Breast epithelium (tissue), 4 donors: ENCODE data around the gene M1AP. TPM values are rescaled to one million over a fixed set of nuclear protein-coding genes. Genes with fewer than 3 reads are reported as not detected.
"Not testable (repeated sequence)": the region's sequence is repeated elsewhere in the genome, so short reads cannot be mapped to it uniquely, and the experiment has no call there.

Source experiments
- DNase-seq, 2 donors: peaks; one replicate each; pipeline ENCODE4 v3.0.0-alpha.2; 2019; ENCODE audit warnings: low spot score in 2 of 2
- H3K27ac ChIP-seq, 2 donors: fragments of 200-600 bp; sonication (generic) in 1 of 2; one replicate each; pipeline ENCODE4 v1.5.1; 2016 to 2019; ENCODE audit warnings: mild to moderate bottlenecking in 1 of 2
- H3K27me3 ChIP-seq, 2 donors: fragments of 200-600 bp; sonication (generic) in 1 of 2; one replicate each; pipeline versions ENCODE4 v1.5.1 to v1.6.0; 2017 to 2019; ENCODE audit warnings: control low read depth in 1 of 2, mild to moderate bottlenecking in 1 of 2
- H3K36me3 ChIP-seq: fragments of 200-600 bp; one replicate; pipeline ENCODE4 v1.5.1; 2019
- H3K4me1 ChIP-seq, 2 donors: fragments of 200-600 bp; sonication (generic); one replicate each; pipeline ENCODE4 v1.5.1; 2016 to 2019; ENCODE audit warnings: control low read depth in 1 of 2
- H3K4me3 ChIP-seq, 3 donors: fragments of 200-600 bp; sonication (generic); 1 replicate in 2 of 3; 2 replicates in 1 of 3; pipeline ENCODE4 v1.5.1; 2016 to 2019; ENCODE audit warnings: mild to moderate bottlenecking in 3 of 3, moderate library complexity in 2 of 3
- H3K9me3 ChIP-seq, 2 donors: fragments of 200-600 bp; sonication (generic) in 1 of 2; one replicate each; pipeline ENCODE4 v1.5.1; 2016 to 2019; ENCODE audit warnings: control low read depth in 1 of 2
- POLR2A ChIP-seq: fragments of 450-650 bp; IDR thresholded peaks from one replicate; pipeline ENCODE4 v1.6.1; 2016; ENCODE audit warnings: antibody characterized with exemption, mild to moderate bottlenecking, moderate library complexity
- POLR2AphosphoS5 ChIP-seq, 3 donors: sonication (generic); formaldehyde crosslinking; IDR thresholded peaks; one replicate each; pipeline ENCODE4 v1.6.1; 2017; ENCODE audit warnings: antibody characterized with exemption in 3 of 3
- intact Hi-C: fragments of 100-400 bp; cut with DNase I; formaldehyde crosslinking; loops from one replicate; pipeline ENCODE4 v1.15.1; 2023; ENCODE audit warnings: low total_unique reads
- total RNA-seq, 3 donors: library from RNA; depleted of rRNA; stranded (reverse); fragments of >200 nt; gene quantifications; one replicate each; pipeline ENCODE4 v1.1.0, GENCODE V29; 2016
- TF ChIP-seq, protein P1 (sequence below), 3 donors: fragments of 450-650 bp; IDR thresholded peaks; one replicate each; pipeline ENCODE4 v1.5.1; 2016 to 2017; ENCODE audit warnings: antibody characterized with exemption in 3 of 3, mild to moderate bottlenecking in 3 of 3, moderate library complexity in 3 of 3

The M1AP gene
- total RNA-seq, 3 donors from 2014 or later: 0.29 to 3.4 (median 0.66) TPM

DNA sequence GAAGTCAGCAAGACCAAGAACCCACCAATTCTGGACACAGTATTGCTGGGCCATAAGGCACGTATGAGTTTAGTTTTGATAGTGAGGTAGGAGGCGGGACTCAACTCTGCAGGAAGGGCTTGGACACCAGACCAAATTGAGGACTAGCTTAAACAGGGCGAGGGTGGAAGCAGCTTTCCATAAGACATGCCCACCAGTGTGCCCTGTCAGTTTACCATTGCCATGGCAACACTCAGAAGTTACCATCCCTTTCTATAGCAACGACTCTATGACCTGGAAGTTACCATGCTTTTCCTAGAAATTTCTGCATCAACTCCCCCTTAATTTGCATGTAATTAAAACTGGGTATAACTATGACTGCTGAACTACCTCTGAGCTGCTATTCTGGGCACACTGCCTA lies 2.8 kb downstream of the M1AP start:
- no peaks in the 10 kb centered on the region for H3K9me3 ChIP-seq
- no peaks in the 10 kb centered on the region for H3K4me1 ChIP-seq
- intact Hi-C loops: no loop called here
- no peak overlapping the region for H3K27ac ChIP-seq
- H3K4me3 ChIP-seq: no peak overlapping the region
- H3K27me3 ChIP-seq: peaks cover 0 to 13% of the 10 kb centered on the region in 2 donors
- H3K36me3 ChIP-seq: no peaks in the 10 kb centered on the region
- TF ChIP-seq POLR2AphosphoS5 (IDR thresholded peaks at IDR 0.05) (no peak), POLR2A (no peak)
- TF ChIP-seq, protein P1, sequence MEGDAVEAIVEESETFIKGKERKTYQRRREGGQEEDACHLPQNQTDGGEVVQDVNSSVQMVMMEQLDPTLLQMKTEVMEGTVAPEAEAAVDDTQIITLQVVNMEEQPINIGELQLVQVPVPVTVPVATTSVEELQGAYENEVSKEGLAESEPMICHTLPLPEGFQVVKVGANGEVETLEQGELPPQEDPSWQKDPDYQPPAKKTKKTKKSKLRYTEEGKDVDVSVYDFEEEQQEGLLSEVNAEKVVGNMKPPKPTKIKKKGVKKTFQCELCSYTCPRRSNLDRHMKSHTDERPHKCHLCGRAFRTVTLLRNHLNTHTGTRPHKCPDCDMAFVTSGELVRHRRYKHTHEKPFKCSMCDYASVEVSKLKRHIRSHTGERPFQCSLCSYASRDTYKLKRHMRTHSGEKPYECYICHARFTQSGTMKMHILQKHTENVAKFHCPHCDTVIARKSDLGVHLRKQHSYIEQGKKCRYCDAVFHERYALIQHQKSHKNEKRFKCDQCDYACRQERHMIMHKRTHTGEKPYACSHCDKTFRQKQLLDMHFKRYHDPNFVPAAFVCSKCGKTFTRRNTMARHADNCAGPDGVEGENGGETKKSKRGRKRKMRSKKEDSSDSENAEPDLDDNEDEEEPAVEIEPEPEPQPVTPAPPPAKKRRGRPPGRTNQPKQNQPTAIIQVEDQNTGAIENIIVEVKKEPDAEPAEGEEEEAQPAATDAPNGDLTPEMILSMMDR (IDR thresholded peaks at IDR 0.05): no peak
- no peak for DNase-seq

DNA sequence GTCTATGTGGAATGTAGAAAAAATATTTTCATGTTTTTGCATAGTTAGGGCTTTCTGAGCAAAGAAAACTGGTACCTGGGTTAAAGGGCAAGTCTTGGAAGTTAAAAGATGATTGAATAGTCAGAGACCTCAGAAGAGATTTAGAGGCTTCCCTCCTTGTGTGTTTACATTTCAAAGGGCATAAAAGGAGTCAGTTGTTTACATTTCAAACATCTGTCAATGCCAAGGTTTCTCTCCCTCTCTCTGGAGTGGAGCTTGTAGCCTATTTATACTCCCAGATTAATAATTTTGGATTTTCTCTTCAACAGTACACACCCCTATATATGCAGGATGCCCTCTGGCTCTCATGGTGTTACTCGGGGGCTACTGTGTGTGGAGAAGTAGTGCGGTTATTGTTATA lies 8.6 kb downstream of the M1AP start:
- no peaks in the 10 kb centered on the region for H3K27me3 ChIP-seq
- H3K9me3 ChIP-seq: no peaks in the 10 kb centered on the region
- no peak for DNase-seq
- no peak overlapping the region for H3K4me3 ChIP-seq
- no peak for TF ChIP-seq POLR2A
- TF ChIP-seq POLR2AphosphoS5 (IDR thresholded peaks at IDR 0.05): no peak
- TF ChIP-seq, protein P1 (IDR thresholded peaks at IDR 0.05): no peak
- H3K4me1 ChIP-seq: no peaks in the 10 kb centered on the region
- H3K27ac ChIP-seq: no peak overlapping the region
- intact Hi-C loops: no loop called here
- H3K36me3 ChIP-seq: no peaks in the 10 kb centered on the region

DNA sequence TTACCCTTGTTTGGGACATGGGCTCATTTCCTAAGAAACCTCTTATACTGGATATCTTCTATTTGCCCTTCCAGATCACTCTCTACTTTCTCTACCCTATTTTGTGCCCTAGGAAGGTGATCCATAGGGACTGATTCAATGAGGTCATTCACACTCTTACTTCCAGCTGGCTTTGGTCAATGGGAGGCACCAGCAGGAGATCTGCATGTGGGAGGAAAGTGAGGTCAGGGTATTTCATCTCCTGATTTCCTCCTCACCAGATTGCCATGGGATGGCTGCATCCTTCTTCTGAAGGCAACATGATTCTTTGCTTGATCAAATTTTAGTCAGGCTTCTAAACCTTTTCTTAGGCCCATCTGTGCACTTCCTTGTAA lies 15.2 kb downstream of the M1AP start:
- no peak for TF ChIP-seq POLR2AphosphoS5 (IDR thresholded peaks at IDR 0.05)
- TF ChIP-seq POLR2A: no peak
- TF ChIP-seq, protein P1 (IDR thresholded peaks at IDR 0.05): no peak
- no peaks in the 10 kb centered on the region for H3K36me3 ChIP-seq
- H3K4me3 ChIP-seq: no peak overlapping the region
- H3K27ac ChIP-seq: no peak overlapping the region
- H3K4me1 ChIP-seq: no peaks in the 10 kb centered on the region
- no peaks in the 10 kb centered on the region for H3K9me3 ChIP-seq
- no peaks in the 10 kb centered on the region for H3K27me3 ChIP-seq
- DNase-seq: no peak
- intact Hi-C loops: no loop called here

DNA sequence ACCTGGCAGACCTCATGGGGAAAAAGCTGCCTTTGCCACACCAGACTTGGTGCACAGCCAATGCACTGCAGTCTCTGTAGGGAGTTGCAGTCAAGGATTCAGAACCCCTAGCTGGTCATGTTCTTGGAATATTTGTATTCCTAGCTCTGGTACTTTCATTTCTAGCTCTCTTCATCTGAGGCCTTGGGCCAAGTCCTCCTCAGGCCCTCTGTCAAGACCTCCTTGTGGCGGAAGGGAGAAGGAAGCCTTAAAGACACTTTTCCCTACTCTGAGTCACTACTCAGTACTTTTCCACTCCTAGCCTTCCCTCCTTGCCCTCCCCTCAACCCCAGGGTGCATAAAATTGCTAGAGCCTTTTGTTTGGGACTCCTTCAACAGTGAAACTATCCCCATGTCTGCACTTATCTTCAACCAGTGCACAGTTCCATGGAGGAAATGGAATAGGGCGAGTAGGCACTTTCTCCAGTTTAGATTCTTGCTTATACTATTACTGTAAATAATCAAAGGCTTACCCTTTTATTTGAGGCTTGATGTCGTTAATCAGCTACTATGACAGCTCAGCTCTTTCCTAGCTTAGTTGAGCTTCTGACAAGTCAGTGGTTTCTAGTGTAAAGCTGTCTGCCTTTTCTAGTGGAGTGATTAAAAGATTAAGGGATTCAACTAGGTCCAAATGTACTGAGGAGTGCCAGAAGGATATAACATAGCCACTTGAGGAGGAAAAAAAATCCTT lies 15.8 kb downstream of the M1AP start:
- no peak for DNase-seq
- no peak overlapping the region for H3K27ac ChIP-seq
- no peak overlapping the region for H3K4me3 ChIP-seq
- intact Hi-C loops: no loop called here
- H3K4me1 ChIP-seq: no peaks in the 10 kb centered on the region
- no peaks in the 10 kb centered on the region for H3K36me3 ChIP-seq
- no peaks in the 10 kb centered on the region for H3K9me3 ChIP-seq
- no peaks in the 10 kb centered on the region for H3K27me3 ChIP-seq
- no peak for TF ChIP-seq POLR2A
- TF ChIP-seq, protein P1 (IDR thresholded peaks at IDR 0.05): no peak

DNA sequence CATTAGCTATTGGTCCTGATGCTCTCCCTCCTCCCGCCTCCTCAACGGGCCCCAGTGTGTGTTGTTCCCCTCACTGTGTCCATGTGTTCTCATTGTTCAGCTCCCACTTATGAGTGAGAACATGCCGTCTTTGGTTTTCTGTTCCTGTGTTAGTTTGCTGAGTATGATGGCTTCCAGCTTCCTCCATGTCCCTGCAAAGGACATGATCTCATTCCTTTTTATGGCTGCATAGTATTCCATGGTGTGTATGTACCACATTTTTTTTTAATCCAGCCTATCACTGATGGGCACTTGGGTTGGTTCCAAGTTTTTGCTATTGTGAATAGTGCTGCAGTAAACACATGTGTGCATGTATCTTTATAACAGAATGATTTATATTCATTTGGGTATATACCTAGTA lies 17.7 kb downstream of the M1AP start:
- DNase-seq, intact Hi-C loops, H3K27me3 ChIP-seq, H3K36me3 ChIP-seq, H3K4me1 ChIP-seq, H3K4me3 ChIP-seq, H3K9me3 ChIP-seq, H3K27ac ChIP-seq: not testable (repeated sequence)
